Islet precursor cell (in vitro differentiated cells): ENCODE data around the gene NEGR1.
"Not testable (repeated sequence)": the region's sequence is repeated elsewhere in the genome, so short reads cannot be mapped to it uniquely, and the experiment has no call there.

Experiments used
- DNase-seq: peaks from one replicate; pipeline ENCODE4 v3.0.0-alpha.2; 2018

NEGR1 gene

GRCh38 chr1:72282271-72283021 is at the start of gene NEGR1:
NEGR1 (minus strand) TSS chr1:72282539.
- peak; percentile 96 for DNase-seq

GRCh38 chr1:72326494-72326893 is 44.2 kb upstream of the NEGR1 start:
- no peak for DNase-seq

GRCh38 chr1:72324451-72324850 is 42.1 kb upstream of the NEGR1 start:
- DNase-seq: no peak

GRCh38 chr1:72322910-72323309 is 40.6 kb upstream of the NEGR1 start:
- no peak for DNase-seq

DNA sequence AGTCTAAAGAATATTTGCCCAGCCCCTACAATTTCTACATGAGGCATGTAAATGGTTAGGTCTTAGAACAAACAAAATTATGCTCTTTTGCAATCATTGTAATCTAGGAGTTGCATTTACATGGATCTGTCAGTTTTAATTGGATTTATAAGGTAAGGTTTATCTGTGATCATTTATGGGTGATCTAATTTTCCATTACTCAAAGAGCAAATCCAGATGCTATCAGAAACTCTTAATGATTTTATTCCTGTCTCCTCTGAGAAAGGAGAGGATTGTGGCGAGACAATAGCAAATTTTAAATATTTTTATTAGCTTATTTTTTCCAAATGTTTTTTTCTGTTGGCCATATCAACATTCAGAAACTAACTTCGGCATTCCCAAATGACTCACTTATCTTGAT is 14.2 kb upstream of the NEGR1 start:
- DNase-seq: no peak

DNA sequence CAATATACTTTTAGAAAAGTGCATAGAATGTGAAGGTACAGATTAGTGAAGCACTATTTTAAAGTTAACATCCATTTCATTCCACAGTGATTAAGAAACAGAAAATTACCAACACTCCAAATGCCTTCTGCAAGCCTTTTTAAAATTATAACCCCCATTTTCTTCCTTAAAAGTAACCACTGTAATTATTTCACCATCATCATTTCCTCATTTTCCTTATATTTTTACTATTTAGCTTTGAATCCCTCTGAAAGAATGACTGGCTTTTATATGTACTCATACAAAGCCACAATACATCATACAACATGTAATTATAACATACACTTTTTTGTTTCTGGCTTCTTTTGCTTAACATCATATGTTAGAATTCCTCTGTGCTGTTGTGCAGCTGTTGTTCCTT is 6.5 kb upstream of the NEGR1 start:
- DNase-seq: no peak

DNA sequence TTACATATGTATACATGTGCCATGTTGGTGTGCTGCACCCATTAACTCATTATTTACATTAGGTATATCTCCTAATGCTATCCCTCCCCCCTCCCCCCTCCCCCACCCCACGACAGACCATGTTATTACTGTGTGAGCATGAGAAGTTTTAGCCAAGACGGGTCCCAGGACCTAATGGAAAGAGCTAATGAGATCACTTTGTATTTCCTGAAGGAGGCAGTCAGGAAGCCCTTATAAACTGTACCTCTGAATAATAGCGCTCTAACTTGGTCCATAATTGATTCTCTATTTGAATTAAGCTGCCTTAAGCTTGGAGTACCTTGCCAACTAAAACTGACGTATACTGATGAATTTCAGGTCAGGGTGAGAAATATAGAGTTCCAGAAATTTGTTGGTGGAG is 4.1 kb upstream of the NEGR1 start:
- no peak for DNase-seq

DNA sequence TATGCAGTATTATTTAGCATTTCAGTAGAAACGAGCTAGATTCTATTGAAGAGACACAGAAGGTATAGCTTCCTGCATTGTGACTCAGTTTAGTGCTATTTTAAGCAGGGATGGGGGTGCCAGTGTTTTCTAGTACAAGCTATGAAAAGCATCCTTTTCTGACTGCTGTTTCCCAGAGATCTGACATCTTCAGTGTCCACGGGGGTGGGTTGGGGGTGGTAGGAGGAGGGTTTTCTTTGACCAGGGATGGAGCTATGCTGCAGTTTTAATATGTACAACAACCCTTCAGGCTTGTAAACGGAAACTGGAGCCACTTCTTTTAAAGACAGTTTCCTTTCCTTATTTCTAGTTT is 2.7 kb upstream of the NEGR1 start:
- peak; percentile 55 for DNase-seq

DNA sequence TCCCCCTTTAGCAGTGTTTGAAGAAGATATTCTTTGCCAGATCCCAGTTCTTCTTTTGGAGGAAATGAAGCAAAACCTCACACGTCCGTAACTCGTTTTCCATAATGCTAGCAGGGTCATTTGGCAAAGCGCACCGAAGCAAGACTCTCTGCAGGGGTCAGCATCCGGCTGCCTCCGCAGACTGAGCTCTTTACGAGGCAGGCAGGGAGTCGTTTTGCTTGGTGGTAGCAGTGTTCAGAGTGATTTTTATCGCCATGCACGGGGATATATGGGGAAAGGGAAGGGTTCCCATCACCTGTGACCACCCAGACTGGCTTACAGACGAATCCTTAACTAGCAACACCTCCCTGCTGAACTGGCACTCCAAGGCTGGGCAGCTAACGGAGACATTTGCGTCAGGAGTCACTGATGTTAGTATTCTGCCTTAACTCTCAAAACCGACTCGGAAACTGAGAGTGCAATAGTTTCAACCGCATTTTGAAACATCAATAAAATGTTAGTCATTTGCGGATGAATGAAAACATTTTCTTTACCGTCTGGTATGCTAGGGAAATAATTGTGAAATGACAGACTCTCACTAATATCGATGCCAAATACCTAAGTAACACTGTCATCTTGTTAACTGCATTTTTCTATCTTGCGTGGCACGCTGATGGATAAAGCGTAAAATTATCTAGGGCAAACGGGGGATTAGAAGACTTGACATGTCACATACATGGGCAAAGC is 2.2 kb upstream of the NEGR1 start:
- peak; percentile 82 for DNase-seq

GRCh38 chr1:72284084-72284347 is 1.7 kb upstream of the NEGR1 start:
- DNase-seq: no peak

DNA sequence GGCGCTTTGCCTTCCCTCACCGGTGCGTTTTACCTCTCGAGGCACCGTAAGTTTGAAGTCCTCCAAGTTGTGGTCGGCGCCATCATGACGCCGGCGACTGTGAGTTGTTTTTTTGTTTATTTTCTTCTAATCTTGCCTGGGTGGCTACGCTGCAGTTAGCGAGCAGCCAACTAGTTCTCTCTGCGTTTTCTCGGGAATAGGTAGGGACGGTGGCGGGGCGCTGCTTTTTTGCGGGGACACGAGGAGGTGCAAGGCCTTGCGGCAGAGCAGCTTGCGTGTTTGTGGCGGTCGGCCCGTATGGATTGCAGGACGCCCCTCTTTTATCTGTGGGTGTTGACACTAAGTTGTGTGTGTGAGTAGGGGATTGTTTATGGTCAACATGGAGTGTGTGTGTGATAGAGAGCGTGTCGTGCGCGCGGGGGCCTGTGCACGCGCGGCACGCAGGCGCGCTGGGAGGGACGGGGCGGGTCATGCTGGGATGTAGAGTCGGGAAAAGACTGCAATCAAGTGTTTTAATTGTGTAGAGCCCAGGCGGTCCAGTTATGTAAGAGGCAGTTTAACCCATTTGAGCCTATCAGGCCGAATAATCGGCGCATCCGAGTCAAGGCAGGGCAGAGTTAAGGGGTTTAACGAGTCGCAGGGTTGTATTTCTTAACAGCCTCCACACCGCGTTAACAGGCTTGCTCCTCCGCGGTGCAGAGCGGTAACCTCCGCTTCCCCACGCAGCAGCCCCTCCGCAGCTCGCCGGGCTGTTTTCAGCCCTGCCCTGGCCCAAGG is 1.2 kb upstream of the NEGR1 start:
- DNase-seq: peak; percentile 72

GRCh38 chr1:72283022-72283306 is 625 bp upstream of the NEGR1 start:
- DNase-seq: no peak

DNA sequence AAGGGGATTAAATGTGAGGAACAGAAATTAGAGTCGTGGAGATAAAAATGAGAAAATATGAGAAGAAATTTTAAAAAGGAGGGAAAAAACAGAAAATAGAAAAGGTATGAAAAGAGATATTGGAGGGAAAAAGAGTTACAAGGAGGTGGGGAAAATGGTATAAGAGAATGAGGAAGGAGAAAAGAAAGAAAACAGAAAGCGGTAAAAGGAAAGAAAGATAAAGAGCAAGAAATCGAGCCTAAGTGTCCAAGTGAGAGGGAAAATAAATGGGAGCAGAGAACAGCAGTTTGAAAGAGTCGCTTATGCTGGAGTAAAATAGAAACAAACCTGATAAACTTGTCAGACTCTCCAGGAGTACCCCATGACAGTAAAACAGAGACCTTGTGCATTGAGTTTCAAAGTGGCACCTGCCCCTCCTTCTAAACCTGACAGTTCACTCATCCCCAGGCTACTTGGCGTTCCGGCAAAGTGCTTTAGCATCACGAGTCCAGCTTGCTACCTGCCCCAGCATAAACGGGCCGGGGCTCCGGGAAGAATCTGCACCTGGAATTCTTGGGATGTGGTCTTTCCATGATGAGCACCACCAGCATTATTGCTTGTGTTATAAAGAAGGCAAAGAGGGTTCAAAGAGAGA is 585 bp downstream of the NEGR1 start:
- DNase-seq: no peak

DNA sequence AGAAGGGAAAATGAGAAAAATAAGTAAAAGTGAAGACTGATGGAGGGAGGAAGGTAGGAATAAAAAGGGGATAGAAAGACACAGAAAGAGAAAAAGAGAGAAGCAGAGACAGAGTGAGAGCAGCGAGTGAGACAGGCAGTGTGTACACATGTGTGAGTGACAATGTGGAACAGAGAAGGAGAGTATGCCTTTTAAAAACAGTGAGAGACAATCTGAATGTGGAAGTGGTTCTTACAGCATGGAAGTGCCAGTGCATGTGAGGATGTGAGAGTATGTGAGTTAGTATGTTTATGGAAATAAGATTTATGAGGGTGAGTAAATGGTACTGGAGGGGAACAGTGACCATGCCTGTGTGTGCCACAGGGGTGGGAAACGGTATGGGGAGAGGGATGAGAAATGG is 1.2 kb downstream of the NEGR1 start:
- no peak for DNase-seq

DNA sequence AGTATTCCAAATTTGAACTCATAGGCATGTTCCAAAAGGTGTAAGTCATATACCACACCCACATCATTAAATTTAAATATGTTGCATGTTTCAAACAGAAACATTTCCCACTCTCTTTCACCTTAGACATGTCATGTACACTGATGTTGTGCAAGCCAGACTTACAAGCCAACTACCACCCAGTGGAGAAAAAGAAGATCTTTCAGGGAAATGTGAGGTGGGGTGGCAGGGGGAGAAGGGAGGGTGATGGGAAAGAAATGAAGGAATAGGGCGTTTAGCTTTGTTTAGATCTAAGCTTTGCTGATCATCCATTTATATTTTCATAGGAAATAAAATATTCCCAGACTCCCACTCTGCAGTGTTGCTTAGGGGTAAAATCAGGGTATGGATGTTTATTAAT is 1.6 kb downstream of the NEGR1 start:
- DNase-seq: no peak

DNA sequence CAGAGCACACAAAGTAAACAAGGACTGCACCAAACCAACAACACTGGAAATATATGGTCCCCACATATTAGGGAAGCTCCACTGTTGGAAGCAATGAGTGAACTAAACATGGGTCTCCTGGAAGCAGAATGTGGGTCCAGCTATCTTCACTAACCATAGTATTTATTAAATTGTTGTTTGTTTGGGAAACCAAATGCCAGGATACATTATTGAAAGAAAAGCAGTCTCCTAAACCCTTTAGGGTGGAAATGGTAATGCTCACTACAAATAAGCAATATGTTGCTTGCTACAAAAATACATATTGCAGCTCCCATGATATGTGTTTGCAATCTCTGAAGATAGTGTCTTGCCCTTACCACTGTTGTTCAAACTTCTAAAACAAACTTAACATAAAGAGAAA is 2.2 kb downstream of the NEGR1 start:
- no peak for DNase-seq

DNA sequence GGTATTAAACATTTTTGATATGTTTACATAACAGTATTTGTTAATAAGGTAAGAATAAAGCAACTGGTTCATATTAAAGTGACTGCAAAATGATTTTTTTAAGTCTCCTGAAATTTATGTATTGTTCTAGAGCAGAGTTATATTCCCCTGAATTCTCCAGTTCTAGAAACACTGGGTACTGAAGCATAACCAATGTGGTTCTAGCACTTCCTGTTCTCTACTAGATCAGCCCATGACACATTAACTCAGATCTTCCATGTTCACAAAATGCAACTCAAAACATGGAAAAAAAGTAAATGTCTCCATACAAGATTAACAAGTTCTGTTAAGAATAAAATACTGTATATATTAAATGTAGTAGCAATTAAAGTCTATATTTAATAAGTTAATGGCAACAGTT is 3.9 kb downstream of the NEGR1 start:
- no peak for DNase-seq

- DNase-seq: no peak
Measured at GRCh38 chr1:72271555-72272085, 10.7 kb downstream of the NEGR1 start.

- DNase-seq: no peak
Measured at GRCh38 chr1:72262735-72263134, 19.6 kb downstream of the NEGR1 start.

- no peak for DNase-seq
Measured at GRCh38 chr1:72253132-72253531, 29.2 kb downstream of the NEGR1 start.

DNA sequence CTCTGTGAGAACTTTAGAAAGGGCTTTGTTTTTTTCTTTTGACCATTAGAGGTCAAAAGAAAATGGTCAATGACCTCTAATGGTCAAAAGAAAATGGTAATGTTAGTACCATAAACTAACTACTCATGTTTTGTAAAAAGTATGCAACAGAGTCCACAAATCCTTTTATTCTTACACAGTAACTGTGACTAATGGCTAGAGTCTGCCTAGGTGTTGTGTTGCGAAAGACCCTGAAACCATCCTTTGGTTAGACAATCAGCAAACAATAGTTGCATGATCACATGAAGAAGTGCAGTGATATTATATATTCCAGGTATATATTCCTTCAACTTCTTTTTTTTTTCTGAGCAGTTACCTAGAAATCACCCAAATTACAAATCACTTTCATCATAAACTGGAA is 40.9 kb downstream of the NEGR1 start:
- no peak for DNase-seq

GRCh38 chr1:72235931-72236330 is 46.4 kb downstream of the NEGR1 start:
- DNase-seq: not testable (repeated sequence)

DNA sequence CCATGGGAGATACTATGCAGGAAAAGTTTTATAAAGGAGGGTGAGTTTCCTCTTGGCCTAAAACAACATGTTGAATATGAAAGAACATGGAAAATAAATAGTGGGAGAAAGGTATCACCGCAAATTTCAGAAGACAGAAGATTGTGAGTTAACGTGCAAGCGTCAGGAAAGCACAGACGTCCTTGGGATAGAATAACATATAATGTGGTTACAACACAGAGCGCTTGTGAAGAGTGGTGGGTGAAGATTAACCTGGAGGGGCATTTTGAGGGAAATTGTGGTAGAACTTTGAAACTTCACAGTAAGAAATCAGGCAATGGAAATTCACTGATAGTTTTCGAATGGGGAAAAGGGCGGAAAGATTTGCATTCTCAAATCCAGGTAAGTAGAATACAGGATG is 47.3 kb downstream of the NEGR1 start:
- DNase-seq: no peak

- DNase-seq: no peak
Measured at GRCh38 chr1:72230746-72231145, 51.6 kb downstream of the NEGR1 start.
